Activated effector memory CD4-positive, alpha-beta T cell treated with anti-CD3 and anti-CD28 coated beads, Interleukin-2, amount 50 U/mL, for 16 hours (primary cell): Measurements from ENCODE around the gene SLC30A7.

Experiments
- DNase-seq: peaks from one replicate; pipeline ENCODE4 v3.0.0-alpha.2; 2020

The SLC30A7 gene

GRCh38 chr1:101030881-101031280 lies 135.0 kb downstream of the SLC30A7 start:
- no peak for DNase-seq
